ENCODE measurements around the gene C19orf25. TPM values are rescaled to one million over a fixed set of nuclear protein-coding genes. Genes with fewer than 3 reads are reported as not detected.
A peak's percentile ranks its signal among the peaks of the same experiment; 100 is the strongest.

Gene C19orf25
- total RNA-seq, 2 donors from 2014 or later = 40.0 to 51.1 TPM

DNA sequence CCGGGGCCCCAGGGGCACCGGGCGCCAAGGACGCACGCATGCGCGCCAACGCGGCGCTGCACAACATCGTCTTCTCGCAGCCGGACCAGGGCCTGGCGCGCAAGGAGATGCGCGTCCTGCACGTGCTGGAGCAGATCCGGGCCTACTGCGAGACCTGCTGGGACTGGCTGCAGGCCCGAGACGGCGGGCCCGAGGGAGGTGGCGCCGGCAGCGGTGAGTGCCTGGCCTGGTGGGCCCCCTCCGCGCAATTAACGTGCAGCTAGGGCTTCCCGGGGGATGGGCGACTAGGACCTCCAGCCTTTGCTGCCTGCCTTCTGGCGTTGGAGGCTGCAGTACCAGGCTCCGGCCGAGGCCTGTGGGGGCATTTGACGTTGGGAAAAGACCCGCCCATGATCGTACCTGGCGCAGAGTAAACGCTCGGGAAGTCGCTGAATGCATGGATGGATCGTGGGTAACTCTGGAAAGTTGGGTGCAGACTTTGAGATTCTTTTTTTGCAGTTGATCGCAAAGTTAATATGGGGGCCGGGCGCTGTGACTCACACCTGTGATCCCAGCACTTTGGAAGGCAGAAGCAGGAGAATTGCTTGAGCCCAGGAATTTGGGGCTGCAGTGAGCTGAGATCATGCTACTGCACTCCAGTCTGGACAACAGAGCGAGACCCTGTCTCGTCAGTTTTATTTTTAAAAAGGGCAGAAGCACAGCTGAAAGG is 21.8 kb downstream of the C19orf25 start:
- no peak overlapping the region for H3K9ac ChIP-seq (ENCODE audit: extremely low read depth, low read length, poor library complexity, severe bottlenecking)
- H3K27ac ChIP-seq (ENCODE audit: low read depth, low read length) = no peak overlapping the region
- no peaks in the 10 kb centered on the region for H3K36me3 ChIP-seq (ENCODE audit: control insufficient read depth, insufficient read depth, low read length)
- H3K9me3 ChIP-seq (ENCODE audit: control insufficient read depth, low read length) = no peaks in the 10 kb centered on the region
- no peaks in the 10 kb centered on the region for H3K9me3 Mint-ChIP-seq
- DNase-seq = peak; percentile 87
- H3K27me3 ChIP-seq (ENCODE audit: control insufficient read depth, insufficient read depth, low read length, poor library complexity, severe bottlenecking) = peaks cover 46% of the 10 kb centered on the region
- no peak overlapping the region for H3K27ac Mint-ChIP-seq
- WGBS, 2 experiments (ENCODE audit: insufficient coverage in 1 of 2, insufficient read length in 1 of 2) = 73 to 85% methylated on average over 44 to 48 of the region's 48 CpGs
- H3K27me3 Mint-ChIP-seq (ENCODE audit: insufficient read depth) = peaks cover 64% of the 10 kb centered on the region
- H3K4me3 Mint-ChIP-seq = no peak overlapping the region
- H3K4me1 Mint-ChIP-seq = no peaks in the 10 kb centered on the region
- TF ChIP-seq, protein P1, sequence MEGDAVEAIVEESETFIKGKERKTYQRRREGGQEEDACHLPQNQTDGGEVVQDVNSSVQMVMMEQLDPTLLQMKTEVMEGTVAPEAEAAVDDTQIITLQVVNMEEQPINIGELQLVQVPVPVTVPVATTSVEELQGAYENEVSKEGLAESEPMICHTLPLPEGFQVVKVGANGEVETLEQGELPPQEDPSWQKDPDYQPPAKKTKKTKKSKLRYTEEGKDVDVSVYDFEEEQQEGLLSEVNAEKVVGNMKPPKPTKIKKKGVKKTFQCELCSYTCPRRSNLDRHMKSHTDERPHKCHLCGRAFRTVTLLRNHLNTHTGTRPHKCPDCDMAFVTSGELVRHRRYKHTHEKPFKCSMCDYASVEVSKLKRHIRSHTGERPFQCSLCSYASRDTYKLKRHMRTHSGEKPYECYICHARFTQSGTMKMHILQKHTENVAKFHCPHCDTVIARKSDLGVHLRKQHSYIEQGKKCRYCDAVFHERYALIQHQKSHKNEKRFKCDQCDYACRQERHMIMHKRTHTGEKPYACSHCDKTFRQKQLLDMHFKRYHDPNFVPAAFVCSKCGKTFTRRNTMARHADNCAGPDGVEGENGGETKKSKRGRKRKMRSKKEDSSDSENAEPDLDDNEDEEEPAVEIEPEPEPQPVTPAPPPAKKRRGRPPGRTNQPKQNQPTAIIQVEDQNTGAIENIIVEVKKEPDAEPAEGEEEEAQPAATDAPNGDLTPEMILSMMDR (conservative IDR thresholded peaks at IDR 0.05) = peak; percentile 57
- H3K36me3 Mint-ChIP-seq (ENCODE audit: low read depth) = no peaks in the 10 kb centered on the region
- H3K4me1 ChIP-seq (ENCODE audit: control insufficient read depth, insufficient read depth, low read length) = no peaks in the 10 kb centered on the region
- H3K4me3 ChIP-seq (ENCODE audit: low read length) = no peak overlapping the region

DNA sequence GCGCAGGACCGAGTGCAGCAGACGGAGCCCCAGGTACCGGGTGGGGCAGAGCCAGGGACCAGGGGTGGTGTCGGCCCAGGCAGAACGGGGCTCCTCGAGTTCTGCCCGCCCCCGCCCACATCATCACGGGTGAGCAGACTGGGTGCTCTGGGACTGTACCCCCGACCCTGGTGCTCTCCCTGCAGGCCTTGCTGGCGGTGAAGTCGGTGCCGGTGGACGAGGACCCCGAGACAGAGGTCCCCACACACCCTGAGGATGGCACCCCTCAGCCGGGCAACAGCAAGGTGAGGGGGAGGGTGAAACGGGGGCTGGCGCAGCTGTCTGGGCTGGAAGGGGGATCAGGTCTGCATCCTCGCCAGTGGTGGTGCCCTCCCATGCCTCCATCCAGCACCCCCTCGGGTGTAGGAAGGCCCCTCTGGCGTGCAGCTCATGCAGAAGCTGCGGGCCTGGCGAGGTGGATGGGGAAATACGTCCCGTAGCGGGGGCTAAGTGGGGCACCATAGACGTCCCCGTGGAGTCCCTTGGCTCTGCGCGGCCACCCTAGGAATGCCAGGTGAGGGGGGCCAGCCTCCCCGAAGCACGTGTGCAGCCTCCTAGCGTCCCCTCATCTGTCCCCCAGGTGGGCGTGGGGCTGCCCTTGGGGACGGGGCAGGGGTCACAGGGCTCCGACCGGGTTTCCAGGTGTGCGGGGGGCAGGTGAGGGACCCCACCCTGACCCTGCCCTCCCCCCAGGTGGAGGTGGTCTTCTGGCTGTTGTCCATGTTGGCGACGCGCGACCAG is 22.7 kb downstream of the C19orf25 start:
- H3K4me3 Mint-ChIP-seq = no peak overlapping the region
- whole genome bisulfite sequencing, 2 experiments (ENCODE audit: insufficient coverage in 1 of 2, insufficient read length in 1 of 2) = 91 to 94% methylated on average over 22 to 43 of the region's 43 CpGs
- H3K9me3 ChIP-seq (ENCODE audit: control insufficient read depth, low read length) = no peaks in the 10 kb centered on the region
- no peaks in the 10 kb centered on the region for H3K4me1 ChIP-seq (ENCODE audit: control insufficient read depth, insufficient read depth, low read length)
- no peak overlapping the region for H3K27ac ChIP-seq (ENCODE audit: low read depth, low read length)
- no peak overlapping the region for H3K4me3 ChIP-seq (ENCODE audit: low read length)
- no peak overlapping the region for H3K9ac ChIP-seq (ENCODE audit: extremely low read depth, low read length, poor library complexity, severe bottlenecking)
- DNase-seq = no peak
- no peaks in the 10 kb centered on the region for H3K9me3 Mint-ChIP-seq
- peaks cover 55% of the 10 kb centered on the region for H3K27me3 ChIP-seq (ENCODE audit: control insufficient read depth, insufficient read depth, low read length, poor library complexity, severe bottlenecking)
- H3K36me3 ChIP-seq (ENCODE audit: control insufficient read depth, insufficient read depth, low read length) = no peaks in the 10 kb centered on the region
- H3K27me3 Mint-ChIP-seq (ENCODE audit: insufficient read depth) = peaks cover 73% of the 10 kb centered on the region
- no peak overlapping the region for H3K27ac Mint-ChIP-seq
- TF ChIP-seq, protein P1 (conservative IDR thresholded peaks at IDR 0.05) = no peak
- H3K4me1 Mint-ChIP-seq = no peaks in the 10 kb centered on the region
- H3K36me3 Mint-ChIP-seq (ENCODE audit: low read depth) = no peaks in the 10 kb centered on the region

- Histone ChIP-seq H3K4me3 (ENCODE audit: low read length) (no peak overlapping the region), H3K27me3 (ENCODE audit: control insufficient read depth, insufficient read depth, low read length, poor library complexity, severe bottlenecking) (peaks cover 62% of the 10 kb centered on the region), H3K36me3 (ENCODE audit: control insufficient read depth, insufficient read depth, low read length) (no peaks in the 10 kb centered on the region), H3K4me1 (ENCODE audit: control insufficient read depth, insufficient read depth, low read length) (no peaks in the 10 kb centered on the region), H3K9me3 (ENCODE audit: control insufficient read depth, low read length) (no peaks in the 10 kb centered on the region), H3K9ac (ENCODE audit: extremely low read depth, low read length, poor library complexity, severe bottlenecking) (no peak overlapping the region), H3K27ac (ENCODE audit: low read depth, low read length) (no peak overlapping the region)
- 83 to 85% methylated on average over 23 to 39 of the region's 42 CpGs for WGBS, 2 experiments (ENCODE audit: insufficient coverage in 1 of 2, insufficient read length in 1 of 2)
- DNase-seq = peak; percentile 98
- no peaks in the 10 kb centered on the region for H3K9me3 Mint-ChIP-seq
- no peak overlapping the region for H3K27ac Mint-ChIP-seq
- TF ChIP-seq, protein P1 (conservative IDR thresholded peaks at IDR 0.05) = no peak
- H3K4me1 Mint-ChIP-seq = no peaks in the 10 kb centered on the region
- H3K27me3 Mint-ChIP-seq (ENCODE audit: insufficient read depth) = peaks cover 78% of the 10 kb centered on the region
- H3K36me3 Mint-ChIP-seq (ENCODE audit: low read depth) = no peaks in the 10 kb centered on the region
- no peak overlapping the region for H3K4me3 Mint-ChIP-seq
These were observed 23.5 kb downstream of the C19orf25 start for GRCh38 chr19:1455336-1456120.

Measured in endodermal cell (in vitro differentiated cells).